Small intestine (tissue), 7 donors: Measurements from ENCODE around the gene SPTBN2. TPM values are rescaled to one million over a fixed set of nuclear protein-coding genes. Genes with fewer than 3 reads are reported as not detected.
"Not testable (repeated sequence)": the region's sequence is repeated elsewhere in the genome, so short reads cannot be mapped to it uniquely, and the experiment has no call there.

Source experiments
- DNase-seq, 2 donors: peaks; one replicate each; pipeline versions ENCODE4 v3.0.0 to v3.0.0-alpha.2; 2013
- FAIRE-seq: peaks from 2 replicates; lab custom pipeline; 2012; peaks lifted over from hg19 to GRCh38; lab: Jason Lieb, UNC
- H3K27ac ChIP-seq, 3 donors: one replicate each; pipeline ENCODE4 v1.5.1; 2013; ENCODE audit warnings: low read length in 2 of 3, mild to moderate bottlenecking in 2 of 3, control low read depth in 1 of 3, inconsistent platforms in 1 of 3, low read depth in 1 of 3, moderate library complexity in 1 of 3
- H3K27me3 ChIP-seq, 3 donors: one replicate each; pipeline ENCODE4 v1.6.1; 2013; ENCODE audit warnings: low read length in 3 of 3, inconsistent platforms in 1 of 3; ENCODE audit not compliant: control insufficient read depth in 3 of 3, insufficient read depth in 3 of 3
- H3K36me3 ChIP-seq, 3 donors: one replicate each; pipeline ENCODE4 v1.6.1; 2013; ENCODE audit warnings: low read length in 3 of 3, inconsistent platforms in 1 of 3, low read depth in 1 of 3, mild to moderate bottlenecking in 1 of 3, moderate library complexity in 1 of 3; ENCODE audit not compliant: control insufficient read depth in 3 of 3, insufficient read depth in 2 of 3
- H3K4me1 ChIP-seq, 3 donors: one replicate each; pipeline ENCODE4 v1.6.1; 2013; ENCODE audit warnings: low read length in 2 of 3, inconsistent platforms in 1 of 3, low read depth in 1 of 3, mild to moderate bottlenecking in 1 of 3, moderate library complexity in 1 of 3; ENCODE audit not compliant: control insufficient read depth in 3 of 3, insufficient read depth in 2 of 3
- H3K4me3 ChIP-seq, 3 donors: one replicate each; pipeline ENCODE4 v1.5.1; 2013; ENCODE audit warnings: low read length in 3 of 3, control low read depth in 1 of 3, inconsistent platforms in 1 of 3, low read depth in 1 of 3, mild to moderate bottlenecking in 1 of 3, moderate library complexity in 1 of 3
- H3K9me3 ChIP-seq, 2 donors: one replicate each; pipeline ENCODE4 v1.6.1; 2013; ENCODE audit warnings: low read depth in 1 of 2, low read length in 1 of 2; ENCODE audit not compliant: control insufficient read depth in 2 of 2, insufficient read depth in 1 of 2
- WGBS, 3 donors: extraction: QIAGEN DNeasy Blood & Tissue Kit; methylation state at CpG; one replicate each; pipeline ENCODE4 v1.1.7; 2013; 5-methylcytosine and 5-hydroxymethylcytosine counted together
- polyA plus RNA-seq, 4 donors: library from polyadenylated mRNA; stranded (reverse) in 3 of 4; unstranded in 1 of 4; fragments of 200-250 nt in 3 of 4; fragments of 120-200 nt in 1 of 4; gene quantifications; one replicate each; pipeline versions ENCODE4 v1.2.1 to v1.2.3, GENCODE V29; 2013
- donor health status: healthy with polysubstance abuse.
- donor health status: control.
- donor health status: control.
- donor health status: Bipolar disorder and iron deficiency.
- donor health status: healthy.

The SPTBN2 gene
- polyA plus RNA-seq, 4 donors = 0.27 to 5.0 (median 2.8) TPM

GRCh38 chr11:66728038-66728692 lies 851 bp downstream of the SPTBN2 start:
- Histone ChIP-seq H3K36me3 (no peaks in the 10 kb centered on the region), H3K27me3 (peaks cover 8 to 48% (median 11%) of the 10 kb centered on the region in 3 donors), H3K27ac (no peak overlapping the region), H3K4me1 (peaks cover 2 to 7% (median 2%) of the 10 kb centered on the region in 3 donors), H3K9me3 (no peaks in the 10 kb centered on the region), H3K4me3 (peak overlapping the region; percentile 27 to 70 (median 42))
- DNase-seq (peak in 1 of 2 donors; percentile 25), FAIRE-seq (no peak)
- WGBS, 3 donors = 1% methylated on average over 17 to 114 of the region's 114 CpGs

GRCh38 chr11:66727282-66728037 lies 1.6 kb downstream of the SPTBN2 start:
- H3K36me3 ChIP-seq = no peaks in the 10 kb centered on the region
- H3K27ac ChIP-seq = no peak overlapping the region
- peak overlapping the region; percentile 28 to 70 (median 42) for H3K4me3 ChIP-seq
- FAIRE-seq = no peak
- WGBS, 3 donors = 1% methylated on average over 25 to 70 of the region's 70 CpGs
- DNase-seq = peak; percentile 15 to 71
- H3K27me3 ChIP-seq = peaks cover 8 to 48% (median 13%) of the 10 kb centered on the region in 3 donors
- H3K9me3 ChIP-seq = no peaks in the 10 kb centered on the region
- H3K4me1 ChIP-seq = peaks cover 2 to 12% (median 2%) of the 10 kb centered on the region in 3 donors

- 53 to 56% (median 56%) methylated on average over 10 of the region's 10 CpGs for WGBS, 3 donors
- peaks cover 8 to 48% (median 16%) of the 10 kb centered on the region in 3 donors for H3K27me3 ChIP-seq
- H3K4me3 ChIP-seq = no peak overlapping the region
- H3K27ac ChIP-seq = no peak overlapping the region
- H3K9me3 ChIP-seq = no peaks in the 10 kb centered on the region
- no peak for FAIRE-seq
- DNase-seq = no peak
- H3K36me3 ChIP-seq = no peaks in the 10 kb centered on the region
- peaks cover 2 to 16% (median 2%) of the 10 kb centered on the region in 3 donors for H3K4me1 ChIP-seq
Observed at GRCh38 chr11:66725647-66726046, 3.4 kb downstream of the SPTBN2 start.

- H3K36me3 ChIP-seq = no peaks in the 10 kb centered on the region
- H3K27me3 ChIP-seq = peaks cover 8 to 48% (median 16%) of the 10 kb centered on the region in 3 donors
- WGBS, 3 donors = 87 to 95% (median 88%) methylated on average over 1 of the region's 1 CpG
- H3K9me3 ChIP-seq = no peaks in the 10 kb centered on the region
- no peak for DNase-seq
- no peak for FAIRE-seq
- H3K27ac ChIP-seq = no peak overlapping the region
- H3K4me1 ChIP-seq = peaks cover 2 to 21% (median 2%) of the 10 kb centered on the region in 3 donors
- H3K4me3 ChIP-seq = no peak overlapping the region
Observed at GRCh38 chr11:66725114-66725513, 3.9 kb downstream of the SPTBN2 start.

- H3K36me3 ChIP-seq, H3K27ac ChIP-seq, DNase-seq, FAIRE-seq, H3K4me3 ChIP-seq, H3K9me3 ChIP-seq: not testable (repeated sequence)
- H3K4me1 ChIP-seq = peaks cover 2 to 29% (median 2%) of the 10 kb centered on the region in 3 donors
- H3K27me3 ChIP-seq = peaks cover 8 to 43% (median 16%) of the 10 kb centered on the region in 3 donors
- 87 to 94% (median 89%) methylated on average over 5 of the region's 5 CpGs for WGBS, 3 donors
Observed at GRCh38 chr11:66724167-66724566, 4.8 kb downstream of the SPTBN2 start.

GRCh38 chr11:66723693-66724092 lies 5.3 kb downstream of the SPTBN2 start:
- H3K36me3 ChIP-seq = no peaks in the 10 kb centered on the region
- no peak for DNase-seq
- peaks cover 2 to 30% (median 2%) of the 10 kb centered on the region in 3 donors for H3K4me1 ChIP-seq
- no peak overlapping the region for H3K4me3 ChIP-seq
- 91 to 93% (median 91%) methylated on average over 5 of the region's 5 CpGs for WGBS, 3 donors
- H3K9me3 ChIP-seq = no peaks in the 10 kb centered on the region
- H3K27me3 ChIP-seq = peaks cover 8 to 38% (median 11%) of the 10 kb centered on the region in 3 donors
- no peak overlapping the region for H3K27ac ChIP-seq
- FAIRE-seq = no peak

GRCh38 chr11:66722745-66723651 lies 6.0 kb downstream of the SPTBN2 start:
- Histone ChIP-seq H3K9me3 (no peaks in the 10 kb centered on the region), H3K4me1 (peaks cover 0 to 34% (median 2%) of the 10 kb centered on the region in 3 donors), H3K4me3 (no peak overlapping the region), H3K36me3 (no peaks in the 10 kb centered on the region), H3K27me3 (peaks cover 4 to 35% (median 8%) of the 10 kb centered on the region in 3 donors), H3K27ac (no peak overlapping the region)
- DNase-seq (no peak), FAIRE-seq (no peak)
- WGBS, 3 donors = 54 to 77% (median 63%) methylated on average over 16 of the region's 16 CpGs

- H3K27ac ChIP-seq = no peak overlapping the region
- WGBS, 3 donors = 92 to 95% (median 94%) methylated on average over 9 of the region's 9 CpGs
- DNase-seq = no peak
Observed at GRCh38 chr11:66721939-66722338, 7.1 kb downstream of the SPTBN2 start.

More at GRCh38 chr11:66721939-66722338, 7.1 kb downstream of the SPTBN2 start:
- H3K9me3 ChIP-seq = no peaks in the 10 kb centered on the region
- peaks cover 0 to 36% (median under 1%) of the 10 kb centered on the region in 3 donors for H3K4me1 ChIP-seq
- FAIRE-seq = no peak
- H3K4me3 ChIP-seq = no peak overlapping the region
- peaks cover 4 to 27% (median 5%) of the 10 kb centered on the region in 3 donors for H3K27me3 ChIP-seq
- no peaks in the 10 kb centered on the region for H3K36me3 ChIP-seq
